Vagina (tissue), 2 donors: ENCODE measurements around the gene MSH5. TPM values are rescaled to one million over a fixed set of nuclear protein-coding genes. Genes with fewer than 3 reads are reported as not detected.
A peak's percentile ranks its signal among the peaks of the same experiment; 100 is the strongest.
"Not testable (repeated sequence)": the region's sequence is repeated elsewhere in the genome, so short reads cannot be mapped to it uniquely, and the experiment has no call there.

ENCODE experiments used
- DNase-seq, 2 donors: peaks; one replicate each; pipeline ENCODE4 v3.0.0-alpha.2; 2017; ENCODE audit errors: extremely low spot score in 2 of 2
- H3K27ac ChIP-seq: fragments of 200-600 bp; sonication (generic); one replicate; pipeline ENCODE4 v1.5.1; 2019
- H3K27me3 ChIP-seq: fragments of 200-600 bp; sonication (generic); one replicate; pipeline ENCODE4 v1.5.1; 2019
- H3K36me3 ChIP-seq, 2 donors: fragments of 200-600 bp; sonication (generic); one replicate each; pipeline ENCODE4 v1.5.1; 2017 to 2019
- H3K4me1 ChIP-seq: fragments of 200-600 bp; sonication (generic); one replicate; pipeline ENCODE4 v1.5.1; 2019
- H3K4me3 ChIP-seq, 2 donors: fragments of 200-600 bp; sonication (generic); 1 replicate in 1 of 2; 2 replicates in 1 of 2; pipeline ENCODE4 v1.5.1; 2016 to 2019
- H3K9me3 ChIP-seq: fragments of 200-600 bp; sonication (generic); one replicate; pipeline ENCODE4 v1.5.1; 2019
- CTCF ChIP-seq, 3 experiments: fragments of 450-650 bp in 2 of 3; fragments of 200-600 bp in 1 of 3; sonication (generic) in 1 of 3; IDR thresholded peaks; one replicate each; pipeline ENCODE4 v1.5.1; 2017 to 2019; ENCODE audit warnings: antibody characterized with exemption in 3 of 3, mild to moderate bottlenecking in 2 of 3, moderate library complexity in 2 of 3
- POLR2A ChIP-seq, 2 donors: fragments of 450-650 bp; IDR thresholded peaks; one replicate each; pipeline ENCODE4 v1.6.1; 2017; ENCODE audit warnings: antibody characterized with exemption in 2 of 2, mild to moderate bottlenecking in 2 of 2, moderate library complexity in 2 of 2
- POLR2AphosphoS5 ChIP-seq, 2 donors: sonication (generic); formaldehyde crosslinking; IDR thresholded peaks; one replicate each; pipeline ENCODE4 v1.9.0; 2017; ENCODE audit warnings: antibody characterized with exemption in 2 of 2, mild to moderate bottlenecking in 2 of 2, low read depth in 1 of 2; ENCODE audit not compliant: insufficient read depth in 1 of 2
- intact Hi-C: fragments of 100-400 bp; cut with DNase I; formaldehyde crosslinking; loops from one replicate; pipeline ENCODE4 v1.15.1; 2023
- microRNA-seq: library from miRNA; unstranded; fragments of <30 nt; microRNA quantifications from one replicate; pipeline ENCODE4, GENCODE V29; 2017; ENCODE audit warnings: borderline number of aligned reads, borderline replicate concordance
- small RNA-seq: library from RNA; depleted of rRNA; stranded (forward); fragments of <200 nt; gene quantifications from one replicate; pipeline ENCODE3, GENCODE V24; 2016
- total RNA-seq: library from RNA; depleted of rRNA; stranded (reverse); fragments of >200 nt; gene quantifications from one replicate; pipeline ENCODE4 v1.2.3, GENCODE V29; 2016

Gene MSH5
- total RNA-seq, 1 donor from 2014 or later: 11.0 TPM

- H3K36me3 ChIP-seq: peaks cover 0 to 11% of the 10 kb centered on the region in 2 donors
- H3K9me3 ChIP-seq: no peaks in the 10 kb centered on the region
- peak overlapping the region; percentile 95 for H3K27ac ChIP-seq
- TF ChIP-seq POLR2AphosphoS5 (IDR thresholded peaks at IDR 0.05; ENCODE audit: insufficient read depth in 1 of 2, low read depth in 1 of 2) (no peak), POLR2A (IDR thresholded peaks at IDR 0.05) (no peak)
- H3K27me3 ChIP-seq: no peaks in the 10 kb centered on the region
- DNase-seq: no peak
- peaks cover 20% of the 10 kb centered on the region for H3K4me1 ChIP-seq
- H3K4me3 ChIP-seq: peak overlapping the region; percentile 56
- intact Hi-C loops: no loop called here
Measured at GRCh38 chr6:31805939-31806469, 66.2 kb downstream of the MSH5 start.

GRCh38 chr6:31806470-31807272 lies 66.9 kb downstream of the MSH5 start, which contains the start of gene LSM2:
Gene LSM2 (minus strand): TSS chr6:31806966. CDS start chr6:31806757, 209 bp downstream.
- H3K4me1 ChIP-seq: peaks cover 20% of the 10 kb centered on the region
- TF ChIP-seq CTCF (IDR thresholded peaks at IDR 0.05) (peak in 1 of 3 experiments; percentile 22), POLR2A (IDR thresholded peaks at IDR 0.05) (peak; percentile 80 to 81), POLR2AphosphoS5 (IDR thresholded peaks at IDR 0.05; ENCODE audit: insufficient read depth in 1 of 2, low read depth in 1 of 2) (peak; percentile 98 to 99)
- peak in 1 of 2 donors; percentile 98 for DNase-seq
- peak within 1 kb of the TSS; percentile 56 for H3K4me3 ChIP-seq
- intact Hi-C loops: no loop called here
- no peaks in the 10 kb centered on the region for H3K9me3 ChIP-seq
- peak within 1 kb of the TSS; percentile 95 for H3K27ac ChIP-seq
- H3K36me3 ChIP-seq: peaks cover 0 to 10% of the 10 kb centered on the region in 2 donors
- H3K27me3 ChIP-seq: no peaks in the 10 kb centered on the region

- peaks cover 30% of the 10 kb centered on the region for H3K4me1 ChIP-seq
- H3K27me3 ChIP-seq, H3K27ac ChIP-seq, intact Hi-C loops, DNase-seq, H3K4me3 ChIP-seq, H3K9me3 ChIP-seq, H3K36me3 ChIP-seq: not testable (repeated sequence)
Measured at GRCh38 chr6:31808599-31808998, 68.8 kb downstream of the MSH5 start.

GRCh38 chr6:31811645-31812044 lies 71.8 kb downstream of the MSH5 start:
- DNase-seq: no peak
- Histone ChIP-seq H3K9me3 (no peaks in the 10 kb centered on the region), H3K27ac (peak overlapping the region; percentile 100), H3K4me3 (no peak overlapping the region), H3K36me3 (no peaks in the 10 kb centered on the region), H3K27me3 (no peaks in the 10 kb centered on the region), H3K4me1 (peaks cover 22% of the 10 kb centered on the region)
- intact Hi-C loops: loop anchor here (5.0 kb wide), 1 partner anchor 74 kb away; the partner anchor contains the start of gene CLIC1
- TF ChIP-seq POLR2A (IDR thresholded peaks at IDR 0.05) (no peak), CTCF (IDR thresholded peaks at IDR 0.05) (no peak)

Small RNA genes lying within 50 kb of the gene (microRNA-seq; reads per million reads assigned to microRNA genes)
- not detected for gene MIR4646

Small RNA genes lying within 50 kb of the gene (small RNA-seq; reads per million reads assigned to genes)
- not detected for gene LY6G6D
- not detected for gene MIR4646
- gene MSH5-SAPCD1: not detected
- gene RF00019: not detected
- not detected for gene RNU6-850P
- not detected for gene SAPCD1

Other genes with a start within 250 kb of the MSH5 start
- 3.2 TPM for gene MICB, start 241.9 kb upstream of the MSH5 start, total RNA-seq
- not detected for gene MCCD1, start 211.0 kb upstream of the MSH5 start, total RNA-seq
- gene DDX39B, start 198.0 kb upstream of the MSH5 start, total RNA-seq: 299 TPM
- gene ATP6V1G2, start 193.4 kb upstream of the MSH5 start, total RNA-seq: 5.4 TPM
- gene NFKBIL1, start 192.4 kb upstream of the MSH5 start, total RNA-seq: 14.2 TPM
- gene LTA, start 167.7 kb upstream of the MSH5 start, total RNA-seq: not detected
- not detected for gene TNF, start 164.4 kb upstream of the MSH5 start, total RNA-seq
- 5.4 TPM for gene LTB, start 157.6 kb upstream of the MSH5 start, total RNA-seq
- gene LST1, start 153.7 kb upstream of the MSH5 start, total RNA-seq: not detected
- not detected for gene NCR3, start 147.0 kb upstream of the MSH5 start, total RNA-seq
- gene AIF1, start 124.8 kb upstream of the MSH5 start, total RNA-seq: 25.0 TPM
- gene PRRC2A, start 119.3 kb upstream of the MSH5 start, total RNA-seq: 74.6 TPM
- 139 TPM for gene BAG6, start 87.3 kb upstream of the MSH5 start, total RNA-seq
- not detected for gene APOM, start 84.1 kb upstream of the MSH5 start, total RNA-seq
- 15.2 TPM for gene C6orf47, start 79.2 kb upstream of the MSH5 start, total RNA-seq
- gene GPANK1, start 75.0 kb upstream of the MSH5 start, total RNA-seq: 16.9 TPM
- gene CSNK2B, start 73.9 kb upstream of the MSH5 start, total RNA-seq: 219 TPM
- 7.4 TPM for gene LY6G5B, start 70.0 kb upstream of the MSH5 start, total RNA-seq
- gene LY6G5C, start 58.9 kb upstream of the MSH5 start, total RNA-seq: 1.7 TPM
- gene ABHD16A, start 36.7 kb upstream of the MSH5 start, total RNA-seq: 53.0 TPM
- gene LY6G6F, start 33.1 kb upstream of the MSH5 start, total RNA-seq: not detected
- gene LY6G6D, start 24.7 kb upstream of the MSH5 start, total RNA-seq: not detected
- not detected for gene LY6G6C, start 18.3 kb upstream of the MSH5 start, total RNA-seq
- gene MPIG6B, start 16.6 kb upstream of the MSH5 start, total RNA-seq: not detected
- 108 TPM for gene DDAH2, start 10.7 kb upstream of the MSH5 start, total RNA-seq
- 250 TPM for gene CLIC1, start 3.5 kb upstream of the MSH5 start, total RNA-seq
- gene SAPCD1, start 22.7 kb downstream of the MSH5 start, total RNA-seq: not detected
- gene VWA7, start 37.3 kb downstream of the MSH5 start, total RNA-seq: 0.74 TPM
- 39.8 TPM for gene VARS1, start 55.7 kb downstream of the MSH5 start, total RNA-seq
- gene LSM2, start 67.0 kb downstream of the MSH5 start, total RNA-seq: 51.6 TPM
- 0.98 TPM for gene HSPA1L, start 75.3 kb downstream of the MSH5 start, total RNA-seq
- 345 TPM for gene HSPA1A, start 75.5 kb downstream of the MSH5 start, total RNA-seq
- 466 TPM for gene HSPA1B, start 87.7 kb downstream of the MSH5 start, total RNA-seq
- gene NEU1, start 122.8 kb downstream of the MSH5 start, total RNA-seq: 26.0 TPM
- gene SLC44A4, start 139.0 kb downstream of the MSH5 start, total RNA-seq: 5.9 TPM
- 45.2 TPM for gene EHMT2, start 157.7 kb downstream of the MSH5 start, total RNA-seq
- gene ZBTB12, start 162.1 kb downstream of the MSH5 start, total RNA-seq: 1.7 TPM
- gene C2, start 187.7 kb downstream of the MSH5 start, total RNA-seq: 2.9 TPM
- gene CFB, start 206.1 kb downstream of the MSH5 start, total RNA-seq: 9.6 TPM
- 100 TPM for gene NELFE, start 219.0 kb downstream of the MSH5 start, total RNA-seq
- 35.4 TPM for gene SKIC2, start 219.2 kb downstream of the MSH5 start, total RNA-seq
- 15.5 TPM for gene DXO, start 232.1 kb downstream of the MSH5 start, total RNA-seq
- 31.4 TPM for gene C4A, start 242.1 kb downstream of the MSH5 start, total RNA-seq